ENCODE data around the gene LIMS2. TPM values are rescaled to one million over a fixed set of nuclear protein-coding genes. Genes with fewer than 3 reads are reported as not detected.

Gene LIMS2
- polyA plus RNA-seq, 1 donor = 41.3 TPM

GRCh38 chr2:127674241-127675209 lies 805 bp downstream of the LIMS2 start:
- no peak for DNase-seq (ENCODE audit: low read depth)

- no peak for DNase-seq (ENCODE audit: low read depth)
These were observed 1.9 kb downstream of the LIMS2 start for GRCh38 chr2:127673291-127674069.

- no peak for DNase-seq (ENCODE audit: low read depth)
These were observed 2.7 kb downstream of the LIMS2 start for GRCh38 chr2:127672341-127673224.

GRCh38 chr2:127671557-127672302 lies 3.6 kb downstream of the LIMS2 start:
- DNase-seq (ENCODE audit: low read depth) = no peak

GRCh38 chr2:127670957-127671290 lies 4.4 kb downstream of the LIMS2 start:
- no peak for DNase-seq (ENCODE audit: low read depth)

GRCh38 chr2:127670055-127670956 lies 5.0 kb downstream of the LIMS2 start:
- no peak for DNase-seq (ENCODE audit: low read depth)

- DNase-seq (ENCODE audit: low read depth) = no peak
These were observed 6.3 kb downstream of the LIMS2 start for GRCh38 chr2:127669056-127669455.

GRCh38 chr2:127665267-127665893 lies 9.9 kb downstream of the LIMS2 start:
- no peak for DNase-seq (ENCODE audit: low read depth)

- DNase-seq (ENCODE audit: low read depth) = no peak
These were observed 10.5 kb downstream of the LIMS2 start for GRCh38 chr2:127664895-127665225.

GRCh38 chr2:127664065-127664894 lies 11.1 kb downstream of the LIMS2 start:
- DNase-seq (ENCODE audit: low read depth) = no peak

- no peak for DNase-seq (ENCODE audit: low read depth)
These were observed 11.7 kb downstream of the LIMS2 start for GRCh38 chr2:127663566-127664064.

- DNase-seq (ENCODE audit: low read depth) = no peak
These were observed 12.3 kb downstream of the LIMS2 start for GRCh38 chr2:127662937-127663565.

GRCh38 chr2:127661949-127662510 lies 13.3 kb downstream of the LIMS2 start:
- DNase-seq (ENCODE audit: low read depth) = no peak

GRCh38 chr2:127661072-127661649 lies 14.2 kb downstream of the LIMS2 start:
- no peak for DNase-seq (ENCODE audit: low read depth)

GRCh38 chr2:127660291-127660578 lies 15.1 kb downstream of the LIMS2 start:
- DNase-seq (ENCODE audit: low read depth) = no peak

GRCh38 chr2:127659408-127660290 lies 15.7 kb downstream of the LIMS2 start:
- no peak for DNase-seq (ENCODE audit: low read depth)
